ENCODE measurements around the gene PLCG2.
"Not testable (repeated sequence)": the region's sequence is repeated elsewhere in the genome, so short reads cannot be mapped to it uniquely, and the experiment has no call there.

The PLCG2 gene

DNA sequence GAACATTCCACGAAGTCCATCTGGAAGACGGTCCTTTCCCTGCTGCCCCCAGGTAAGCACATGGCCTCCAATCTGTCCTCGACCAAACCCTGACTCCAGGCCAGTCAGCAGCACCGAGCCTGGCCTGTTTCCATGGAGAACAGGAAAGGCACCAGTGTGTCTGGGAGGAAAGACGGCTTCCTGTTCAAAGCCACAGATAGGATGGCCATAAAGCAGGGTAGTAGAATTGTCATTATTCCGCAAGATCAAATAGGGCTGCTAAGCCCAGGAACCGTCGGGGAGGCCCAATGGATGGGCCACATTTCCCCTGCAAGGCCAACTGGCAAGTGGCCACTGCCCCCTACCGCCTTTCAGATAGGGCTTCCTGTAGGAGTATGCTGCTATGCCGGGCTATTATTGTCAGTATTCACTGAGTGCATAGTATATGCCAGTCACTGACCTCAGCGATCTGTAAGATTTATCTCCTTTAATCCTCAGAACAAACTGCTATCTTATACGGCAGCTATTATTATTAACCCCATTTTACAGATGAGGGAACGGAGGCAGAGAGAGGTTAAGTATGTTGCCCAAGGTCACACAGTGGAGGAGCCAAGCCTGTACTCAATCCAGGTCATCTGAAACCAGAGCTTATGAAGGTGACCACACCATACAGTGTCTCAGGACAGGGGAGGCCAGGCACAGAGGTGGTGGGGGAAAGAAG is 23.0 kb upstream of the PLCG2 start:
- no peak for DNase-seq

GRCh38 chr16:81756615-81757356 is 22.3 kb upstream of the PLCG2 start:
- DNase-seq: no peak

DNA sequence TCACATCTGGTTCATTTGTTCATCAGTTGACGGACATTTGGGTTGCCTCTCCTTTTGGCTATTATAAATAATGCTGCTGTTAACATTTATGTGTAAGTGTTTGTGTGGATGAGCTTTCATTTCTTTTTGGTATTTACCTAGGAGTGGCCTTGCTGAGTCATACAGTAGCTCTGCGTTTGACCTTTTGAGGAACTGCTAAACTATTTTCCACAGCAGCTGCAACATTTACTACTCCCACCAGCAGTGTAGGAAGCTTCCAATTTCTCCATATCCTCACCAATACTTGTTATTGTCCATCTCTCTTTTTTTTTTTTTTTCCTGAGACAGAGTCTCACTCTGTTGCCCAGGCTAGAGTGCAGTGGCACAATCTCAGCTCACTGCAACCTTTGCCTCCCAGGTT is 20.7 kb upstream of the PLCG2 start:
- no peak for DNase-seq

DNA sequence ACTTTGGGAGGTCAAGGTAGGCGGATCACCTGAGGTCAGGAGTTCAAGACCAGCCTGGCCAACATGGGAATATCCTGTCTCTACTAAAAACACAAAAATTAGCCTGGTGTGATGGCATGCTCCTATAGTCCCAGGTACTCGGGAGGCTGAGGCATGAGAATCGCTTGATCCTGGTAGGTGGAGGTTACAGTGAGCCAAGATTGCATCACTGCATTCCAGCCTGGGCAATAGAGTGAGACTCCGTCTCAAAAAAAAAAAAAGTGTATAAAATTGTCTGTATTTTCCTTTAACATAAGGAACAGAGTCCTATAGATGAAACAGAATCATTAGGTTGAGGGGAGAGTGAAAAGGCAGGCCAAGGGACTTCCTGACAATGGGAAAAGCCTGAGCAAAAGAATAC is 16.8 kb upstream of the PLCG2 start:
- DNase-seq: not testable (repeated sequence)

GRCh38 chr16:81765111-81765919 is 13.8 kb upstream of the PLCG2 start:
- no peak for DNase-seq

- DNase-seq: no peak
Observed at GRCh38 chr16:81765969-81766368, 13.1 kb upstream of the PLCG2 start.

- DNase-seq: peak; percentile 47
Observed at GRCh38 chr16:81767987-81768592, 11.0 kb upstream of the PLCG2 start.

- no peak for DNase-seq
Observed at GRCh38 chr16:81770008-81770407, 9.1 kb upstream of the PLCG2 start.

GRCh38 chr16:81774348-81774747 is 4.7 kb upstream of the PLCG2 start:
- DNase-seq: no peak

DNA sequence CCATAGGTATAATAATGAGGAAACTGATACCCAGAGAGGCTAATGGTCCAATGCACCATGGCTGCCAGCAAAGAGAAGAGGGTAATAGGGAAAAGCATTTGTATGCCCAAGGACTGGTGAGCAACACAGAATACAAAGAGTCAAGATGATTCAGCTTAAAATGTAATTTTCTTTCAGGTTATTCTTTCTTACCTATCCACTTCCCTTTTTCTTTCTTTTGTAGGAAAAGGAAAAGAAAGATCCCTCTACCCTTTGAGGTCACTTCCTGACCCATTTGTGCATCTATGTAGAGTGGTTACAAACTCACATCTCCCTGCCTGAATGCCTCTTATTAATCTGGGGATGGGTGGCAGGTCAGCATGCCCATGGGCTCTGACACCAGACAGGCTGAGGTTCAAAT is 3.5 kb upstream of the PLCG2 start:
- no peak for DNase-seq

GRCh38 chr16:81778231-81778630 is 860 bp upstream of the PLCG2 start:
- no peak for DNase-seq

DNA sequence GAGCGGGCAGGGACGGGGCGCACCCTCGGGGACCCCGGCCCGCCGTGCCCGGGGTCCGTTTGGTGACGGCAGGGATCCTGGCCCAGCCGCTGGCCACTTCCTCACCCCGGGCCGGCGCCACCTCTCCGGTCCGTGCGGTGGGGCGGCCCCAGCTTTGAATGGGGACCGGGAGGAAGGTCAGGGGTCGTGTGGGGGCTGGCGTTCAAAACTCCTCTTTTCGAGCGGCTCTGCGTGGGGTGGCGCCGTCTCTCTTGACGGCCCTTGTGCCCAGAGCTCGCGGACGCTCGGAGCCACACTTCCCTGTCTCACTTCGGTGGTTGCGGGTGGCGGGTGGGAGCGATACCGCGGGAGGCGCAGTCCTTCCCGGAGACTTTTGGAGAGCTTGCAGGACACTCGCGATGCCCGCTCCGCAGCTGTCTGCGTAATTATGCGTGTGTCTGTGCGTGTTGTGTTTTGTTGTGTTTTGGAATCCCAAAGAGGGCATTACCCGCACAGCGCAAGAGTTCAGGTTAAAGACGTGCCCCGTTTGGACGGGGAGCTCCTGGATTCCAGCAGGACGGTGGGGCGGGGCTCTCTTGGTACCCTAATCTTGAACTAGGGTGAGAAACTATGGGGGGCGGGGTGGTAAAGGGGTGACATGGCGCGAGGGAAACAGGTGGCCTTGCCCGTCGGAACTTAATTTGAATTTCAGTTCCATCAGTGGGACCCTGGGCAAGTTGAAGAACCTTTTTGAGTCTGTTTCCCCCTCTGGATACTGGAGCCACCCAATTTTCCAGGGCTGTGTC is 637 bp downstream of the PLCG2 start:
- no peak for DNase-seq

- no peak for DNase-seq
Observed at GRCh38 chr16:81780350-81780749, 1.3 kb downstream of the PLCG2 start.

GRCh38 chr16:81782236-81782635 is 3.1 kb downstream of the PLCG2 start:
- DNase-seq: no peak

- DNase-seq: no peak
Observed at GRCh38 chr16:81784072-81784795, 5.1 kb downstream of the PLCG2 start.

DNA sequence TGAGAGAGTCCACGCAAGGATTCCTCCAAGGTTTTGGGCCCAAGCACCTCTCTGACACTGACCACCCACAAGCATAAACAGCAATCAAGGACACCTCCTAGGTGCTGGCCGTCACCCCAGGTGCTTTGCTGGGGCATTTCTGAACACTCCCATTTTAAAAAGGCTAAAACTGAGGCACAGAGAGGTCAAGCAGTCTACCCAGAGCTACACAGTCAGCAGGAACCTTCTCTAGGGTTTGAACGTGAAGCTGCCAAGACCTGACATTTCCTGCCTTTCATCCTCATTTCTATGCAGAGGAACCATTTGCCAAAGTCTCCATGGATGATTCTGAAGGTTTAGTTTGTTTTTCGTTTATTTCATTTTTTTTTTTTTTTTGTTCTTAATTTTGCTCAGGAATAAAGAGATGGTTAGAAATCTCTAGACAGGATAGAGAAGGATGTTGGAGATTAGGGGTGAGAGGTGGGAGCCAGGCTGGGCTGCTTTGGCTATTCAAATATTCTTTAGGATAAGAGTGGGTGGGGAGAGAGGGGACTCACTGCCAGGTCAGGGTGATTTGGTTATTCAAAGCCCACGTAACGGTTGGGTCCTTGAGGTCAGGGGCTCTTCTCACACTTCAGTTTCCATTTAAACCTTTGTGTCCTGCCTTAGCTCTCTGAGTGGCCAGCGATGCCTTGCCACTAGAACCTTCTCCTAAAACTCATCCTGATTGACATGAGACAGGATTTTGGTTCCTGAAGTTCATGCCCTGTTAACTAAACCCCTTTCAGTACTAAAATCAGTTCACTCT is 6.2 kb downstream of the PLCG2 start:
- DNase-seq: no peak

GRCh38 chr16:81786321-81786720 is 7.2 kb downstream of the PLCG2 start:
- no peak for DNase-seq

DNA sequence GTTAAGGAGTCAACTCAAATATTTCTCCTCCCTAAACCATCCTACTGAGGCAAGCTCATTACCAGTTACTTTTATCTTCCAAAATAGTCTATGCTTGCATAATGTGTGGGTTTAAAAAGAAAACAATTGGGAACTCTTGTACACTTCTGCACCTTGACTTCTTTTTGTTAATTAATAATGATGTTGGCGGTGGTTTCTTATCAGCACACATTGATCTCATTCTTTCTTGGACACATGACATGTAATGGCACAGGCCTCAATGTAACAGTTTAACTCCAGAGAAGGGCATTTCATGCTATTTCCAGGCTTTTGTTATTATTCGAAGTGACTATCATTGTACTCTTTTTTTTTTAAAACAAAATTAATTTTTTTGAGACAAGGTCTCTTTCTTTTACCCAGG is 7.8 kb downstream of the PLCG2 start:
- DNase-seq: no peak

- no peak for DNase-seq
Observed at GRCh38 chr16:81787659-81788058, 8.6 kb downstream of the PLCG2 start.

- no peak for DNase-seq
Observed at GRCh38 chr16:81790277-81790676, 11.2 kb downstream of the PLCG2 start.

DNA sequence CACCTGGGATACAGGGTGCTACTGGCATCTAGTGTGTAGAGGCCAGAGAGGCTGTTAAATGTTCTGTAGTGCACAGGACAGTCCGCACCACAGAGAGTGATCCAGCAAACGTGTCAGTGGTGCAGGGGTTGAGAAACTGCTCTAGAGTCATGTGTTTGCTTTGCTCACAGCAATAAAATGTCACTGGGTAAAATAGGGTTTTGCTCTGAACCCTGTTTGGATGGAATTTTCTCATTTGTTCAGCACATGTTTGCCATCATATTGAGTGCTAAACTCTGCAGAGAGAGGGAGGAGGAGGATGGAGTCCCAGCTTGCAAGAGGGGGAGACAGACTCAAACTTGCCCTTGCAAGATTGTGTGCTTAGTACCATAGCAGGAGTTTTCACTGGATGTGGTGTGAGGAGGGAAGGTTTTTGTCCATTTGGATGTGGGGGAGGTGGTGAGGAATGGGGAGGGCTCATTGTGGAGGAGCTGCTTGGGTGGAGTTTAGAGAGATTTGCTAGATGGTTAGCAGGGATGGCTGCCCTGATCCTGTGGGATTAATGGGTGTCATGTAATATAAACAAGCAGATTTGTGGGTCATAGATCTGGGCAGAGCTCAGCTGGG is 11.8 kb downstream of the PLCG2 start:
- no peak for DNase-seq

Data from COR-L47 (cell line).